Erythroblast (primary cell): ENCODE results near the gene TAB3.

Experiments used
- DNase-seq, 2 experiments: peaks; one replicate each; lab custom pipeline; 2025; lab: John Stamatoyannopoulos, UW
- GATA1 ChIP-seq: IDR thresholded peaks from 2 replicates; pipeline ENCODE4 v1.6.1; 2011; ENCODE audit warnings: low read depth, mild to moderate bottlenecking, control low read depth, low read length, moderate library complexity
- POLR2A ChIP-seq: IDR thresholded peaks from 2 replicates; pipeline ENCODE4 v1.6.1; 2011; ENCODE audit warnings: mild to moderate bottlenecking, low read length

The TAB3 gene

GRCh38 chrX:30895370-30895769 is 6.3 kb upstream of the TAB3 start:
- DNase-seq = no peak
- TF ChIP-seq GATA1 (no peak), POLR2A (no peak)

DNA sequence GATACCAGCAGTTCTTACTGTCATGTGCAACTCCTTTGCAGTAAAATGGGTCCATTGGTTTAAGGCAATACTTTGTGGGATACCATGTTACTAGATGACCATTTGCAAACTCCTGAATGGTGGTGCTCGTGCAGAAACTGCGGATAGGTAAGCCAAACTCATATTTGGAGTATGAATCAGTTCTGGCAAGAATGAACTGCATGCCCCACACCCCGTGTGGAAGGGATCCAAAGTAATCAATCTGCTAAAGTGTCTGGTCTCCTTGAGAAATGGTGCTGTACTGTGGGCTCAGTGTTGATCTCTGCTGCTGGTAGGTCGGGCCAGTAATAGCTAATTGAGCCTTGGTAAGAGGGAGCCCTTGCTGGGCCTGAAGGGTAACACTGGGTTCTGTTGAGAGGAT is 4.2 kb upstream of the TAB3 start:
- DNase-seq = no peak
- no peak for TF ChIP-seq GATA1
- no peak for TF ChIP-seq POLR2A

GRCh38 chrX:30892591-30892990 is 3.5 kb upstream of the TAB3 start:
- no peak for DNase-seq
- TF ChIP-seq POLR2A (no peak), GATA1 (no peak)

- TF ChIP-seq POLR2A = no peak
- TF ChIP-seq GATA1 = no peak
- peak; percentile 58 to 72 for DNase-seq
Observed at GRCh38 chrX:30888526-30889146, 418 bp downstream of the TAB3 start.

DNA sequence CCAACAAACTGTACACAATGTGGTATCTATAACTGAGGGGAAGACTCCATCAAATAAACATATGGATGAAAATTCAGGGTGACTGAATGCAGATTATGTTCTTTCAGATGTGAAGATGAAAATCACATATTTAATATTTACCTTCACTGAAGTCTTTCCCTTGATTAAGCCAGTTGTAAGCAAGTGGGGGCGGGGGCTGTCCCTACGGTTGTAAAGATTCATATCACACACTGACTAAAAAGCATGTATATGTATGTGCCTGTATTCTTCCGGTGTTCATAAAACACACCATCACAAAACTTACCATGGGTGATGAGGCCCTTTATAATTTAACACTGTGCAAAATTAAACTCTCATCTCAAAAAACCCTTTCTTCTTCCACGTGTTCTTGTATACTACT is 1.3 kb downstream of the TAB3 start:
- TF ChIP-seq GATA1 (no peak), POLR2A (peak; percentile 9)
- DNase-seq = peak; percentile 4 to 42

GRCh38 chrX:30887288-30887687 is 1.8 kb downstream of the TAB3 start:
- no peak for TF ChIP-seq POLR2A
- no peak for TF ChIP-seq GATA1
- DNase-seq = peak in 1 of 2 experiments; percentile 24

GRCh38 chrX:30885136-30885535 is 3.9 kb downstream of the TAB3 start:
- no peak for TF ChIP-seq POLR2A
- no peak for TF ChIP-seq GATA1
- no peak for DNase-seq

DNA sequence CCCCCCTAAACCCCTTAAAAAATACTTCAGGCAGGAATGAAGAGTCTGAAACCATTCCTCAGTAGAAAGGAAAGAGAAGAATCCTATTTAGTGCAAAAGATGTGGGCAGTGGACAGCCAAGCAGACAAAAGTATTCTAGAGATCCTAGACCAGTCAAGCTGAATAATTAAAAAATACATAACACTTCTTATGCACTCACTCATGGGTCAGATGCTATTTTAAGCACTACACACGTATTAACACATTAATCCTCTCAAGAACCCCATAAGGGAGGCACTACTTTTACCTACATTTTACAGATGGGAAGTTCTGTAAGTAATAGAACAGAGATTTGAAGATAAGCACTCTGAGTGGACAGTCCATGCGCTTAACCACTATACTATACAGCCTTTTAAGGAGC is 5.9 kb downstream of the TAB3 start:
- TF ChIP-seq GATA1 = no peak
- TF ChIP-seq POLR2A = no peak
- peak in 1 of 2 experiments; percentile 41 for DNase-seq

DNA sequence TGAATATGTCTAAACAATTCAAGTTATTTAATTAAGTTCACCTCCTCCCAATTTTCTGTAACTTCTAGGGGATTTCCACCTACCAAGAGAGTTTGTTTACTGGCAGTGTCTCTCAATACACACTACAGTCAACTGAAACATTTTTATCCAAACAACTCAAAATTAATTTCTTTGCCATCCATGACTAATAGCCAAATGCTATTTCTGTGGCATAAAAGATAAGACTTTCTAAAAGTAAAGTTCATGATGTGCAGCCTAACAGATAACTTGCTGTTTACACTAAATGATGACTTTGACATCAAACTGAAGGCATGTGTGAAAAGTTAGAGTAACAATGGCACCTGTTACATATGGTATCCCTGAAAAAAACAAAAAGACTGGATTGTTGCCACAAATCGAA is 7.3 kb downstream of the TAB3 start:
- no peak for TF ChIP-seq GATA1
- TF ChIP-seq POLR2A = peak; percentile 30
- DNase-seq = peak; percentile 70 to 80

DNA sequence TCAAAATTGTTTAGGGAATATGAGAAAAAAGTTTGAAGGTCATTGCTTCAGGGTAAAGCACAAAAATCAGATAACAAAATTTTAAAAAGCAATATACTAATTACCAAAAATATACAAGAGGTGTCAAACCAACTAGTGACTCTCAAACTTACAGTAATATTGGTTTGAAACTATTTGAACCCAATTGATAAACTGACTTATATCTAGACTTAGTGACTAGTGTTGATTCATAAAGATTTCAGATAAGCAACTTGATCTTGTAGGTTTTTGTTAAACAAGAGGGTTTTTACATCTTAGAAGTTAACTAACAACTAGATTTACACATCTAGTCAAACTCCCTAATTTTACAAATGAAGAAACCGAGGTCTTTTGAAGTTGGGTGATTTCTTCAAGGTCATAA is 7.7 kb downstream of the TAB3 start:
- no peak for TF ChIP-seq GATA1
- no peak for TF ChIP-seq POLR2A
- no peak for DNase-seq

DNA sequence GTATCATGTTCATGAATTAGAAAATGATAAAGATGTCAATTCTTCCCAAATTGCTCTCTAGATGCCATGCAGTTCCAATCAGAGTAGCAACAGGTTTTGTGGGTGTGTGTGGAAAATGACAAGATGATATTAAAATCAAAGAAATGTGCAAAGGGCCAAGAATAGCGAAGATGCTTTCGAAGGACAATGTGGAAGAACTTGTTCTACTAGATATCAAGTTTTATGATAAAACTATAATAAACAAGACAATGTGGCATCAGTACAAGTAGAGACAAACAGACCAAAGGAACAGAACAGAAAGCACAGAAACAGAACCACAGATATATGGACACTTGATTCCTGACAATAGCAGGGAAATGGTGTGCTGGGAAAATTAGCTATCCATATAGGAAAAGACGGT is 9.0 kb downstream of the TAB3 start:
- TF ChIP-seq POLR2A (no peak), GATA1 (no peak)
- peak in 1 of 2 experiments; percentile 3 for DNase-seq

DNA sequence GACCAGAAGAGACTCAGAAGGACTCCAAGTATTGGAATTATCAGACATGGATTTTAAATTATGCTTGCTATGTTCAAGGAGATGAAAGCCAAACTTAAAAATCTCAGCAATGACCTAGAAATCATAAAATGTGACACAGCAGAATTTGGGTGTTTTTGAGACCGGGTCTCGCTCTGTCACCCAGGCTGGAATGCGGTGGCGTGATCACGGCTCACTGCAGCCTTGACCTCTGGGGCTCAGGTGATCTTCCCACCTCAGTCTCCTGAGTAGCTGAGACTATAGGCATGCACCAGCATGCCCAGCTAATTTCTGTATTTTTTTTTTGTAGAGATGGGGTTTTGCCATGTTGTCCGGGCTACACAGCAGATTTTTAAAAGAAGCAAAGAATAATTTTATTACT is 12.7 kb downstream of the TAB3 start:
- no peak for DNase-seq
- TF ChIP-seq GATA1 (no peak), POLR2A (no peak)

- TF ChIP-seq POLR2A (no peak), GATA1 (no peak)
- peak in 1 of 2 experiments; percentile 2 for DNase-seq
Observed at GRCh38 chrX:30875957-30876356, 13.1 kb downstream of the TAB3 start.

GRCh38 chrX:30874851-30875250 is 14.2 kb downstream of the TAB3 start:
- no peak for DNase-seq
- TF ChIP-seq GATA1 = no peak
- no peak for TF ChIP-seq POLR2A

DNA sequence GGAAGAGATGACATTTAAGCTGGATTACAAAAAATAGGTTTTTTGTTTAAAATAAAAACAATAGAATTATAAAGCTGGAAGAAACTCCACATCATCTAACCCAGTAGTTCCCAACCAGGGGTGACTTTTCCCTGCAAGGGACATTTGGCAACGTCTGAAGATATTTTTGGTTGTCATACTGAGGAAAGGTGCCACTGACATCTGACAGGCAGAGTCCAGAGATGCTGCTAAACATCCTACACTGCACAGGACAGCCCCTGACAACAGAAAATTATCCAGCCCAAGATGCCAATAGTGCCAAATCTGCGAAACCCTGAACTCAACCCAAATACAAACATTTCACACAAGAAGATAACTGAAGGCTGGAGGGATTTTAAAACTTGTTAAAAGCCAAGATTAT is 18.5 kb downstream of the TAB3 start:
- no peak for DNase-seq
- TF ChIP-seq POLR2A = no peak
- TF ChIP-seq GATA1 = no peak

GRCh38 chrX:30865612-30866011 is 23.4 kb downstream of the TAB3 start:
- no peak for DNase-seq
- TF ChIP-seq GATA1 = no peak
- no peak for TF ChIP-seq POLR2A

GRCh38 chrX:30865015-30865414 is 24.0 kb downstream of the TAB3 start:
- TF ChIP-seq GATA1 = no peak
- peak; percentile 15 to 52 for DNase-seq
